ENCODE results near the gene SMIM12.

- no peak for TF ChIP-seq GATA2 (IDR thresholded peaks at IDR 0.05; ENCODE audit: low read depth, low read length)
- TF ChIP-seq GATA3 (IDR thresholded peaks at IDR 0.05; ENCODE audit: low read depth, low read length), result no peak
Observed at GRCh38 chr1:34870395-34870794, 10.8 kb upstream of the SMIM12 start.
